Adrenal gland (tissue), 5 donors: ENCODE measurements around the gene AIP.
A peak's percentile ranks its signal among the peaks of the same experiment; 100 is the strongest.

Experiments used
- POLR2A ChIP-seq, 2 donors: fragments of 450-650 bp; IDR thresholded peaks; one replicate each; pipeline ENCODE4 v1.6.1; 2017; ENCODE audit warnings: antibody characterized with exemption in 2 of 2, mild to moderate bottlenecking in 2 of 2, moderate library complexity in 1 of 2
- TF ChIP-seq, protein P1 (sequence below), 6 experiments: fragments of 450-650 bp in 4 of 6; fragments of 200-600 bp in 2 of 6; sonication (generic) in 1 of 6; IDR thresholded peaks; 1 replicate in 5 of 6; 2 replicates in 1 of 6; pipeline versions ENCODE4 v1.5.1 to v1.8.0; 2016 to 2021; ENCODE audit warnings: antibody characterized with exemption in 6 of 6, mild to moderate bottlenecking in 2 of 6, moderate library complexity in 1 of 6
- donor health status: DM: no; HTN: no; CAD: no.

DNA sequence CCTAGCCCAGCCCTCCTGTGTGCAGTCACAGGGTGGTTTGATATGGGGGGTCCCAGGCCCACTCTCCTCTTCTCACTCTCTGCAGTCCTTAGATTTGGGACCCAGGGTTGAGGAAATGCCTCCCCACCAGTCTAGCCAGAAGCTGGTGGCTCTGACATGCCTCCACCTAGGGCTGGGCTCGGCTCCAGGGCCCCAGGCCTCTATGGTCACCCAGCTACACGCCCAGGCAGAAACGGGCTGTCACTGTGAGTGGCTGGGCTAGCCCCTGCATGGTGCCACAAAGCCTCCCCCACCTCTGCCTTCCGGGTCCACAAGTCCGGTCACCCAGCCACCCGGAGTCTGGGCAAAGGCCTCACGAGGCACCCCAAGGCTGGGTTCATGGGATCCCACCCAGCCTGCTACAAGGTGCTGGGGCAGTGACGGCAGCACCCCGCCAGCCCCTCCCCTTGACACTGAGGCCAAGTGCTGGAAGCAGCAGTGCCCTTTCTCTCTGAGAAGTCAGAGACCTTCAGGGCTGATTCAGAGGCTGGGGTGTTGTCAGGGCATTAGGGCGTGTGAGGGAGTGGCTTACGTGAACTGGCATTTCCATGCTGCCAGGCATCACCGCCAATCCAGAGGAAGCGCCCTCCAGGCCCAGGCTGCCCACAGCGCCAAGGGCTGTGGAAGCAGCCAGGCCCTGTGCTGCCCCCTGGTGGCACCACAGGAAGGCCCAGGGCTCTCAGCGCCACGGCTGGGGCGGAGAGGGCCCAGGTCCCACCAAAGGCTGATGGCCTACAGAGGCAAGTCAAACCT lies 23.0 kb downstream of the AIP start:
- TF ChIP-seq POLR2A (IDR thresholded peaks at IDR 0.05) = peak in 1 of 2 donors; percentile 88
- TF ChIP-seq, protein P1, sequence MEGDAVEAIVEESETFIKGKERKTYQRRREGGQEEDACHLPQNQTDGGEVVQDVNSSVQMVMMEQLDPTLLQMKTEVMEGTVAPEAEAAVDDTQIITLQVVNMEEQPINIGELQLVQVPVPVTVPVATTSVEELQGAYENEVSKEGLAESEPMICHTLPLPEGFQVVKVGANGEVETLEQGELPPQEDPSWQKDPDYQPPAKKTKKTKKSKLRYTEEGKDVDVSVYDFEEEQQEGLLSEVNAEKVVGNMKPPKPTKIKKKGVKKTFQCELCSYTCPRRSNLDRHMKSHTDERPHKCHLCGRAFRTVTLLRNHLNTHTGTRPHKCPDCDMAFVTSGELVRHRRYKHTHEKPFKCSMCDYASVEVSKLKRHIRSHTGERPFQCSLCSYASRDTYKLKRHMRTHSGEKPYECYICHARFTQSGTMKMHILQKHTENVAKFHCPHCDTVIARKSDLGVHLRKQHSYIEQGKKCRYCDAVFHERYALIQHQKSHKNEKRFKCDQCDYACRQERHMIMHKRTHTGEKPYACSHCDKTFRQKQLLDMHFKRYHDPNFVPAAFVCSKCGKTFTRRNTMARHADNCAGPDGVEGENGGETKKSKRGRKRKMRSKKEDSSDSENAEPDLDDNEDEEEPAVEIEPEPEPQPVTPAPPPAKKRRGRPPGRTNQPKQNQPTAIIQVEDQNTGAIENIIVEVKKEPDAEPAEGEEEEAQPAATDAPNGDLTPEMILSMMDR (IDR thresholded peaks at IDR 0.05) = peak; percentile 92 to 99 (median 97)
